Measurements from ENCODE around the gene GFRAL.
"Not testable (repeated sequence)": the region's sequence is repeated elsewhere in the genome, so short reads cannot be mapped to it uniquely, and the experiment has no call there.

GFRAL gene, protein sequence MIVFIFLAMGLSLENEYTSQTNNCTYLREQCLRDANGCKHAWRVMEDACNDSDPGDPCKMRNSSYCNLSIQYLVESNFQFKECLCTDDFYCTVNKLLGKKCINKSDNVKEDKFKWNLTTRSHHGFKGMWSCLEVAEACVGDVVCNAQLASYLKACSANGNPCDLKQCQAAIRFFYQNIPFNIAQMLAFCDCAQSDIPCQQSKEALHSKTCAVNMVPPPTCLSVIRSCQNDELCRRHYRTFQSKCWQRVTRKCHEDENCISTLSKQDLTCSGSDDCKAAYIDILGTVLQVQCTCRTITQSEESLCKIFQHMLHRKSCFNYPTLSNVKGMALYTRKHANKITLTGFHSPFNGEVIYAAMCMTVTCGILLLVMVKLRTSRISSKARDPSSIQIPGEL
- 0 to 0.32 (median 0) reads per million in 9 experiments for total RNA-seq

GRCh38 chr6:55327169-55327568 is at the start of gene GFRAL:
Gene GFRAL, plus strand, starts transcription at chr6:55327469. Its CDS starts 86 bp downstream, at chr6:55327555.
- H3K4me3 Mint-ChIP-seq = no peak within 1 kb of the TSS
- no peak for ATAC-seq (replicated peaks)
- no peak within 1 kb of the TSS for H3K27ac Mint-ChIP-seq
- no peaks in the 10 kb centered on the region for H3K27me3 Mint-ChIP-seq
- DNase-seq = no peak
- H3K4me1 Mint-ChIP-seq (ENCODE audit: low read depth in 2 of 2) = no peaks in the 10 kb centered on the region
- peaks cover 7 to 14% of the 10 kb centered on the region in 2 donors for H3K9me3 Mint-ChIP-seq
- no peaks in the 10 kb centered on the region for H3K36me3 Mint-ChIP-seq (ENCODE audit: insufficient read depth)

GRCh38 chr6:55277646-55278045 is 49.6 kb upstream of the GFRAL start:
- H3K9me3 Mint-ChIP-seq = no peaks in the 10 kb centered on the region
- no peaks in the 10 kb centered on the region for H3K4me1 Mint-ChIP-seq (ENCODE audit: low read depth in 2 of 2)
- DNase-seq = no peak
- no peak for ATAC-seq (replicated peaks)
- H3K27ac Mint-ChIP-seq = no peak overlapping the region
- no peaks in the 10 kb centered on the region for H3K36me3 Mint-ChIP-seq (ENCODE audit: insufficient read depth)
- H3K27me3 Mint-ChIP-seq = no peaks in the 10 kb centered on the region
- H3K4me3 Mint-ChIP-seq = no peak overlapping the region

DNA sequence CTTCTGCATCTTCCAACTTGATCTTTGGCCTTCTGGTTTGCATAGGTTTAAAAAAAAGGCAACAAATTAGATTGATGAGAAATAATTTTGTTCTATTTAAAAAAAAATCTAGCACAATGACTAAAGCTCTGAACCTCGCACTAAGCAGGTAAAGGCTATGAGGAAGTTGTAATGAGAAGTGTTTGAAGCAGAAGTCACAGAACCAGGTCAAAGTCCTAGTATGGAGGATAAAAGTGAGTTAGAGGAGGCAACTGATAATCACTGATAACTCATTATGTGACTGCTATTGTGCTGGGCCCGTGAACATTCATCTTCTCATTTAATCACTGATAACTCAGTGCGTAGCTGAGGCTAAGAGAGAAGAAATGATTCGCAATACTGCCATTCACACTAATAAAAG is 46.1 kb upstream of the GFRAL start:
- DNase-seq = no peak
- Mint-ChIP-seq H3K4me1 (ENCODE audit: low read depth in 2 of 2) (no peaks in the 10 kb centered on the region), H3K27ac (no peak overlapping the region), H3K36me3 (ENCODE audit: insufficient read depth) (no peaks in the 10 kb centered on the region), H3K27me3 (no peaks in the 10 kb centered on the region), H3K9me3 (no peaks in the 10 kb centered on the region), H3K4me3 (no peak overlapping the region)
- no peak for ATAC-seq (replicated peaks)

DNA sequence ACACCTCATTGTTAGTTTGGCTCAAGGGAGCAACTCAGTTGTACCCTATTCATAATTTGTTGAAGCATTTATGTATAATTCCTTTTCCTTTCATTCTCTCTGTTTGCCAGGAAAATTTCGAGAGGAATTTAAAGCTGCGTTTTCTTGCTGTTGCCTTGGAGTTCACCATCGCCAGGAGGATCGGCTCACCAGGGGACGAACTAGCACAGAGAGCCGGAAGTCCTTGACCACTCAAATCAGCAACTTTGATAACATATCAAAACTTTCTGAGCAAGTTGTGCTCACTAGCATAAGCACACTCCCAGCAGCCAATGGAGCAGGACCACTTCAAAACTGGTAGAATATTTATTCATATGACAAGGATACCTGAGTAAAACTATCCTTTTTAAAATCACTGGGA is 45.2 kb upstream of the GFRAL start:
- H3K4me1 Mint-ChIP-seq (ENCODE audit: low read depth in 2 of 2) = no peaks in the 10 kb centered on the region
- no peaks in the 10 kb centered on the region for H3K27me3 Mint-ChIP-seq
- DNase-seq (no peak), ATAC-seq (replicated peaks) (no peak)
- H3K27ac Mint-ChIP-seq = no peak overlapping the region
- H3K36me3 Mint-ChIP-seq (ENCODE audit: insufficient read depth) = no peaks in the 10 kb centered on the region
- no peak overlapping the region for H3K4me3 Mint-ChIP-seq
- H3K9me3 Mint-ChIP-seq = no peaks in the 10 kb centered on the region

- Mint-ChIP-seq H3K9me3 (peaks cover 0 to 5% of the 10 kb centered on the region in 2 donors), H3K4me3 (no peak overlapping the region), H3K27me3 (no peaks in the 10 kb centered on the region), H3K27ac (no peak overlapping the region), H3K4me1 (ENCODE audit: low read depth in 2 of 2) (no peaks in the 10 kb centered on the region), H3K36me3 (ENCODE audit: insufficient read depth) (no peaks in the 10 kb centered on the region)
- ATAC-seq (replicated peaks) = no peak
- no peak for DNase-seq
Measured at GRCh38 chr6:55286824-55287223, 40.4 kb upstream of the GFRAL start.

- ATAC-seq (replicated peaks) = no peak
Measured at GRCh38 chr6:55290736-55291135, 36.5 kb upstream of the GFRAL start.

DNA sequence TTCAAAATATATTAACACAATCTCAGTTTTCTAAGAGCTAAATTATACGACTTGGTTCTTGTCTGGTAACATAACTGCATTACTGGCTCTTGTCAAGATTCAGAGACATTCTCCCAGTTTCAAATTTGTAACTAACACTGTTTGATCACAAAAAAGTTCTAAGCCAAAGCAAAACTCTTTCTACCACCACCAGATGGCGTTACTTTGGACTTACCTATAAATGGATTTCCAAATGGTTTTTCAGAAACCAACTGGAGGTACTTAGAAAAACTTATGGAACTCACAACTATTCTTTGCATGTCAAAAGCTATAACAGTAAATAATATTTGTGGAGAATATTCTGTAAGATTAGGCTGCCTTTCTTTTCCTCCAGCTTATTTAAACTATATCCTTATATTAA is 34.2 kb upstream of the GFRAL start:
- Mint-ChIP-seq H3K9me3 (peaks cover 0 to 5% of the 10 kb centered on the region in 2 donors), H3K4me3 (no peak overlapping the region), H3K27ac (no peak overlapping the region), H3K36me3 (ENCODE audit: insufficient read depth) (no peaks in the 10 kb centered on the region), H3K4me1 (ENCODE audit: low read depth in 2 of 2) (no peaks in the 10 kb centered on the region), H3K27me3 (no peaks in the 10 kb centered on the region)
- ATAC-seq (replicated peaks) (no peak), DNase-seq (no peak)

More at GRCh38 chr6:55290736-55291135, 36.5 kb upstream of the GFRAL start:
- H3K9me3 Mint-ChIP-seq = peaks cover 0 to 5% of the 10 kb centered on the region in 2 donors
- no peak overlapping the region for H3K4me3 Mint-ChIP-seq
- H3K27ac Mint-ChIP-seq = no peak overlapping the region
- H3K36me3 Mint-ChIP-seq (ENCODE audit: insufficient read depth) = no peaks in the 10 kb centered on the region
- H3K4me1 Mint-ChIP-seq (ENCODE audit: low read depth in 2 of 2) = no peaks in the 10 kb centered on the region
- H3K27me3 Mint-ChIP-seq = no peaks in the 10 kb centered on the region
- no peak for DNase-seq

DNA sequence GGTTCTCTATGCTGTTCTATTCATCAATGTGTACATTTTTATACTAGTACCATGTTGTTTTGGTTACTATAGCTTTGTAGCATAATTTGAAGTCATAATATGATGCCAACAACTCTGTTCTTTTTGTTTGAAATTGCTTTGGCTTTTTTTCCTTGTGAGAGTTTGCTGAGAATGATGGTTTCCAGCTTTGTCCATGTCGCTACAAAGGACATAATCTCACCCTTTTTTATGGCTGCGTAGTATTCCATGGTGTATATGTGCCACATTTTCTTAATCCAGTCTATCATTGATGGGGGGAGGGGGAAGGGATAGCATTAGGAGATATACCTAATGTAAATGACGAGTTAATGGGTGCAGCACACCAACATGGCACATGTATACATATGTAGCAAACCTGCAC is 30.1 kb upstream of the GFRAL start:
- ATAC-seq (replicated peaks); H3K4me1 Mint-ChIP-seq (ENCODE audit: low read depth in 2 of 2); H3K9me3 Mint-ChIP-seq; H3K4me3 Mint-ChIP-seq; H3K27me3 Mint-ChIP-seq; H3K27ac Mint-ChIP-seq; H3K36me3 Mint-ChIP-seq (ENCODE audit: insufficient read depth); DNase-seq: not testable (repeated sequence)

DNA sequence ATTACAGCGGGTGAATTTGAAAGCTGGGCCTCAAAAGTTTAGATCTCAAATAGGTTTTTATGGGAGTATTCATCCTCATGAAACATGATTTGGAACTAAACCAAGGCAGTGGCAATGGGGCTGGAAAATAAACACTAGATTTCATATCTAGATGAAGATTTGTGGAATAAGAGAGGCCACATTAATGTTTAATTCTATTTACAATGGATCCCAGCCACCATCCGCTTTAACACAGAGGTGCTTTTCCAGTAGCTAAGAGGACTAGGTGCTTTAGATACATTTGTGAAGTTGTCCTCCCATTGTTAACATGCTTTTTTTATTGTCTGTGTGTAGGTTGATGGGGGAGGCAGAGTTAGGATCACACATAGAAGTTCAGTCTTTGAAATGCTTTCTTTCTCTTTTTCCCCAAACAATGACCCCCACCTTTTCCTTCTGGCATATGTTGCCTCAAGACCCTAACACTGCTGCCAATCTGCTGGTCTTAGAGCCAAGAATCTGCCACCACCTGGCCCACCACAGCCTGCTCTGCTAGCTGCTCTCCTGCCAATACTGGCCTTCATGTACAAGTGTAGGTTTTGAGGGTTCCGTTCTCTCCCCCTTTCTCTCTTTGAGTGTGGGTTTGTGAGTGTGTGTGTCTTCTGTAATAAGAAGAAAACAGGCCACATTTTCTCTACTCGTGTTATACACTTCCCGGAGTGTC is 27.8 kb upstream of the GFRAL start:
- Mint-ChIP-seq H3K27ac (no peak overlapping the region), H3K4me1 (ENCODE audit: low read depth in 2 of 2) (no peaks in the 10 kb centered on the region), H3K27me3 (no peaks in the 10 kb centered on the region), H3K4me3 (no peak overlapping the region), H3K9me3 (peaks cover 3 to 9% of the 10 kb centered on the region in 2 donors), H3K36me3 (ENCODE audit: insufficient read depth) (no peaks in the 10 kb centered on the region)
- ATAC-seq (replicated peaks) (no peak), DNase-seq (no peak)

GRCh38 chr6:55304747-55305146 is 22.5 kb upstream of the GFRAL start:
- Mint-ChIP-seq H3K9me3 (peaks cover 15% of the 10 kb centered on the region in 2 donors), H3K36me3 (ENCODE audit: insufficient read depth) (no peaks in the 10 kb centered on the region), H3K27me3 (no peaks in the 10 kb centered on the region), H3K4me3 (no peak overlapping the region), H3K27ac (no peak overlapping the region), H3K4me1 (ENCODE audit: low read depth in 2 of 2) (no peaks in the 10 kb centered on the region)
- ATAC-seq (replicated peaks) (no peak), DNase-seq (no peak)

DNA sequence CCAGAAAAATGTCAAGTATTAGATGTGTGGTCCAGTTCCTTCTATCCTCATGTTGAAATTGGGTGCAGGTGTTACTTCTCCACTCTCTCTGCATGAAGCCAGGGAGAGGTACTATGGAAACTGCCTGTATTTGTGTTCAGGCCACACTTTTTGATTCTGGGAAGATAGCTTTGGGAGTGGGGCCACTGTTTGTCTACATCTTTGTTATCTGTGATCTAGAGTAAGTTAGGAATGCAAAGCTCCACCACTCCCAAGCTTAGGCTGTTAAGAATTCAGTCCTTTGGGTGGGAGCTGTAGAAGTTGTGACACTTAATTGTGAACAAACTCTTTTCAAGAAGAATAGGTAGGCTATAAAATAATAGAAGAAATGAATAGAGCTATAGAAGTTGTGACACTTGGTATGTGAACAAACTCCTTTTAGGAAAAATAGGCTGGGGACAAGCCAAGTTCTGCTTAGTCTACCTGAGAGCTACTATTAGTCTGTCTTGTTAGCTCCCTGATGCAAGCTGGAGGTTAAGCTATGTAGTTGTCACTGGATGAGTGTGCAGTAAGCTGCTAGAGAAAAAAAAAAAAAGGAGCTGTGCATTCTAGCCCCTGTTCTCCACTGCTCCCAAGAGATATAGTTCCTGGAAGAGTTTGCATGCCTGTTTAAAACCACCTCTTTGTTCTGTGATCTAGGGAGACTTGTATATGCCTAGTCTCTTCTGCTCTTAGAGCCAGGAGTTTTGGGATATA is 7.1 kb upstream of the GFRAL start:
- no peaks in the 10 kb centered on the region for H3K4me1 Mint-ChIP-seq (ENCODE audit: low read depth in 2 of 2)
- H3K4me3 Mint-ChIP-seq = no peak overlapping the region
- no peaks in the 10 kb centered on the region for H3K36me3 Mint-ChIP-seq (ENCODE audit: insufficient read depth)
- peaks cover 14 to 39% of the 10 kb centered on the region in 2 donors for H3K9me3 Mint-ChIP-seq
- H3K27ac Mint-ChIP-seq = no peak overlapping the region
- H3K27me3 Mint-ChIP-seq = no peaks in the 10 kb centered on the region
- ATAC-seq (replicated peaks) = no peak
- DNase-seq = no peak

DNA sequence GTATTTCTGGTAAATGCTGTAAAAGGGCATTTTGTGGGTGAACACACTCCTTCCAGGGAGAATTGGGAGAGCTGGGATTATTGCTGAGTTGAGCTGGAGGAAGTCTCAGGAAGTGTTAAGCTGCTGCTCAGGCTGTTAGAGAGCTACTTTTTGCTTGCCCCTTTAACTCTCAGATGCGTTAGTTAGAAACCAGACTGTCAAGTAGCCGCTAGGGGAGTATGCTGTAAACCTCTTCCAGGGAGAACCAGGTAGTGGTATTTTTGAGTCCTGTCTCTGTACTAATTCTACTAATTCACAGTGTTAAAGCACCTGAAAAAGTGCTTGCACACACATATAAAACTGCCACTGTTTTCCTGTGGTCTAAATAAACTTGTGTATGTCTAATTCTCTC is 6.6 kb upstream of the GFRAL start:
- DNase-seq = no peak
- Mint-ChIP-seq H3K4me1 (ENCODE audit: low read depth in 2 of 2) (no peaks in the 10 kb centered on the region), H3K9me3 (peaks cover 17 to 39% of the 10 kb centered on the region in 2 donors), H3K27me3 (no peaks in the 10 kb centered on the region), H3K36me3 (ENCODE audit: insufficient read depth) (no peaks in the 10 kb centered on the region), H3K4me3 (no peak overlapping the region), H3K27ac (no peak overlapping the region)
- no peak for ATAC-seq (replicated peaks)

- Mint-ChIP-seq H3K36me3 (ENCODE audit: insufficient read depth) (no peaks in the 10 kb centered on the region), H3K27ac (no peak overlapping the region), H3K27me3 (no peaks in the 10 kb centered on the region), H3K4me3 (no peak overlapping the region), H3K9me3 (peaks cover 11 to 25% of the 10 kb centered on the region in 2 donors), H3K4me1 (ENCODE audit: low read depth in 2 of 2) (no peaks in the 10 kb centered on the region)
- ATAC-seq (replicated peaks) (no peak), DNase-seq (no peak)
Measured at GRCh38 chr6:55377150-55377549, 49.9 kb downstream of the GFRAL start.
